ENCODE data around the gene CFAP299. TPM values are rescaled to one million over a fixed set of nuclear protein-coding genes. Genes with fewer than 3 reads are reported as not detected.

Gene CFAP299
- total and polyA plus RNA-seq, 2 donors (not counting 3 experiments of a cell fraction or from before 2014, with no cell fraction given): not detected

DNA sequence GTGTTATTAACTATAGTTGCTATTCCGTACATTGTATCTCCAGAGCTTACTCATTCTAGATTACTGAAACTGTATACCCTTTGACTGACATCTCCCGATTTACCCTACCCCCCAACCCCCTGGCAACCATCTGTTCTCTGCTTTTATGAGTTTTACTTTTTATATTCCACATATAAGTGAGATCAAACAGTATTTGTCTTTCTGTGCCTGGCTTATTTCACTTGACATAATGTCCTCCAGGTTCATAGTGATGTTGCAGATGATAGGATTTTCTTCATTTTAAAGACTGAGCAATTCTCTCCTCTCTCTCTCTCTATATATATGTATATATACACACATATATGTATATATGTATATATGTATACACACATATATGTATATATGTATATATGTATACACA lies 54.6 kb downstream of the CFAP299 start:
- Histone ChIP-seq H3K79me2 (ENCODE audit: control insufficient read depth, insufficient read depth, low read length) (no peaks in the 10 kb centered on the region), H3K9ac (replicated peaks; ENCODE audit: extremely low read depth, insufficient read depth, low read length) (no peak overlapping the region), H3K36me3 (ENCODE audit: control insufficient read depth in 2 of 2, extremely low read depth in 1 of 2, insufficient read depth in 2 of 2, low read length in 2 of 2) (no peaks in the 10 kb centered on the region), H3K4me3 (replicated peaks in 1 of 3; ENCODE audit: insufficient read depth in 1 of 3, low read depth in 1 of 3, low read length in 3 of 3) (no peak overlapping the region), H3K9me1 (replicated peaks; ENCODE audit: control insufficient read depth, extremely low read depth, insufficient read depth, low read length) (no peaks in the 10 kb centered on the region), H3K4me1 (ENCODE audit: control insufficient read depth, extremely low read depth, insufficient read depth, low read length) (no peaks in the 10 kb centered on the region), H3K9me3 (replicated peaks; ENCODE audit: control insufficient read depth, insufficient read depth, low read length) (no peaks in the 10 kb centered on the region), H3K27me3 (ENCODE audit: control insufficient read depth in 2 of 2, insufficient read depth in 2 of 2, low read length in 2 of 2) (no peaks in the 10 kb centered on the region), H4K20me1 (replicated peaks; ENCODE audit: control insufficient read depth, extremely low read depth, insufficient read depth, low read length) (no peaks in the 10 kb centered on the region), H3K27ac (ENCODE audit: insufficient read depth, low read depth, low read length) (no peak overlapping the region), H3K4me2 (ENCODE audit: insufficient read depth, low read length) (no peak overlapping the region), H2AFZ (ENCODE audit: low read depth, low read length) (no peak overlapping the region)
- dilution Hi-C loops (cut with MboI; ENCODE audit: extremely low pct_ligation_motif_present, low sequenced_read_pairs) (no loop called here), intact Hi-C loops (cut with micrococcal nuclease) (no loop called here)
- FAIRE-seq (no peak), DNase-seq (ENCODE audit: low read depth, low spot score) (no peak)
- no TSS peak for BruUV-seq (replicated peaks)
- ChIA-PET POLR2A (no interaction called here), CTCF (no interaction called here)
- no peak for TF ChIP-seq FOS (IDR thresholded peaks at IDR 0.05; ENCODE audit: borderline replicate concordance, insufficient read depth, low read length)
- TF ChIP-seq POLR2AphosphoS5 (IDR thresholded peaks at IDR 0.05; ENCODE audit: insufficient read depth, low read depth, low read length): no peak
- TF ChIP-seq JUN (IDR thresholded peaks at IDR 0.05; ENCODE audit: borderline replicate concordance, insufficient read depth, insufficient read length, low read depth): no peak
- TF ChIP-seq GATA2 (IDR thresholded peaks at IDR 0.05; ENCODE audit: insufficient read depth, insufficient read length, low read depth, low read length): no peak
- TF ChIP-seq, protein P1, sequence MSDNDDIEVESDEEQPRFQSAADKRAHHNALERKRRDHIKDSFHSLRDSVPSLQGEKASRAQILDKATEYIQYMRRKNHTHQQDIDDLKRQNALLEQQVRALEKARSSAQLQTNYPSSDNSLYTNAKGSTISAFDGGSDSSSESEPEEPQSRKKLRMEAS (IDR thresholded peaks at IDR 0.05; ENCODE audit: insufficient read depth, insufficient read length): no peak
- no peak for TF ChIP-seq POLR2A (IDR thresholded peaks at IDR 0.05; ENCODE audit: low read depth, low read length)

DNA sequence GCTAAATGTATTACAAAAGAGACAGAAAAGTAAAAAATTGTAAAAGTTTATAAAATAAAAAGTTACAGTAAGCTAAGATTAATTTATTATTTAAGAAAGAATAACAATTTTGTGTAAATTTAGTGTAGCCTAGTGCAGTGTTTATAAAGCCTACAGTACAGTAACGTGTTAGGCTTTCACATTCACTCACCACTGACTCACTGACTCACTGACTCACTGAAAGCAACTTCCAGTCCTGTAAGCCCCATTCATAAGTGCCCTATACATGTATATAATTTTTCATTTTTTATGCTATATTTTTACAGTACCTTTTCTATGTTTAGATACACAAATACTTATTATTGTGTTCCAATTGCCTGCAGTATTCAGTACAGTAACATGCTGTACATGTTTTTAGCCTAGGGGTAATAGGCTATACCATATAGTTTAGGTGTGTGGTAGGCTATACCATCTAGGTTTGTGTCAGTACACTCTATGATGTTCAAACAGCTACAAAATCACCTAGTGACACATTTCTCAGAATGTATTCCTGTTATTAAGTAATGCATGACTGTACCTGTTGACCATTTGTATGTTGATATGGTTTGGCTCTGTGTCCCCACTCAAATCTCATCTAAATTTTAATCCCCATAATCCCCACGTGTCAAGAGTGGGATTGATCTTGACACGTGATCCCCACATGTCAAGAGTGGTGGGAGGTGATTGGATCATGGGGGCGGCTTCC lies 57.9 kb downstream of the CFAP299 start:
- dilution Hi-C loops (cut with MboI; ENCODE audit: extremely low pct_ligation_motif_present, low sequenced_read_pairs) (no loop called here), intact Hi-C loops (cut with micrococcal nuclease) (no loop called here)
- ChIA-PET POLR2A (no interaction called here), CTCF (no interaction called here)
- no peaks in the 10 kb centered on the region for H3K9me3 ChIP-seq (replicated peaks; ENCODE audit: control insufficient read depth, insufficient read depth, low read length)
- no peak overlapping the region for H2AFZ ChIP-seq (ENCODE audit: low read depth, low read length)
- no peaks in the 10 kb centered on the region for H3K9me1 ChIP-seq (replicated peaks; ENCODE audit: control insufficient read depth, extremely low read depth, insufficient read depth, low read length)
- H4K20me1 ChIP-seq (replicated peaks; ENCODE audit: control insufficient read depth, extremely low read depth, insufficient read depth, low read length): no peaks in the 10 kb centered on the region
- no peak overlapping the region for H3K4me3 ChIP-seq (replicated peaks in 1 of 3; ENCODE audit: insufficient read depth in 1 of 3, low read depth in 1 of 3, low read length in 3 of 3)
- no peaks in the 10 kb centered on the region for H3K4me1 ChIP-seq (ENCODE audit: control insufficient read depth, extremely low read depth, insufficient read depth, low read length)
- no peak overlapping the region for H3K9ac ChIP-seq (replicated peaks; ENCODE audit: extremely low read depth, insufficient read depth, low read length)
- no peak overlapping the region for H3K4me2 ChIP-seq (ENCODE audit: insufficient read depth, low read length)
- no peaks in the 10 kb centered on the region for H3K36me3 ChIP-seq (ENCODE audit: control insufficient read depth in 2 of 2, extremely low read depth in 1 of 2, insufficient read depth in 2 of 2, low read length in 2 of 2)
- TF ChIP-seq, protein P1 (IDR thresholded peaks at IDR 0.05; ENCODE audit: insufficient read depth, insufficient read length): no peak
- TF ChIP-seq, protein P2, sequence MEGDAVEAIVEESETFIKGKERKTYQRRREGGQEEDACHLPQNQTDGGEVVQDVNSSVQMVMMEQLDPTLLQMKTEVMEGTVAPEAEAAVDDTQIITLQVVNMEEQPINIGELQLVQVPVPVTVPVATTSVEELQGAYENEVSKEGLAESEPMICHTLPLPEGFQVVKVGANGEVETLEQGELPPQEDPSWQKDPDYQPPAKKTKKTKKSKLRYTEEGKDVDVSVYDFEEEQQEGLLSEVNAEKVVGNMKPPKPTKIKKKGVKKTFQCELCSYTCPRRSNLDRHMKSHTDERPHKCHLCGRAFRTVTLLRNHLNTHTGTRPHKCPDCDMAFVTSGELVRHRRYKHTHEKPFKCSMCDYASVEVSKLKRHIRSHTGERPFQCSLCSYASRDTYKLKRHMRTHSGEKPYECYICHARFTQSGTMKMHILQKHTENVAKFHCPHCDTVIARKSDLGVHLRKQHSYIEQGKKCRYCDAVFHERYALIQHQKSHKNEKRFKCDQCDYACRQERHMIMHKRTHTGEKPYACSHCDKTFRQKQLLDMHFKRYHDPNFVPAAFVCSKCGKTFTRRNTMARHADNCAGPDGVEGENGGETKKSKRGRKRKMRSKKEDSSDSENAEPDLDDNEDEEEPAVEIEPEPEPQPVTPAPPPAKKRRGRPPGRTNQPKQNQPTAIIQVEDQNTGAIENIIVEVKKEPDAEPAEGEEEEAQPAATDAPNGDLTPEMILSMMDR (IDR thresholded peaks at IDR 0.05; ENCODE audit: extremely low read depth in 1 of 2, insufficient read depth in 1 of 2, low read depth in 1 of 2, low read length in 2 of 2): no peak
- TF ChIP-seq FOS (IDR thresholded peaks at IDR 0.05; ENCODE audit: borderline replicate concordance, insufficient read depth, low read length): peak; percentile 38
- H3K27ac ChIP-seq (ENCODE audit: insufficient read depth, low read depth, low read length): no peak overlapping the region
- H3K27me3 ChIP-seq (ENCODE audit: control insufficient read depth in 2 of 2, insufficient read depth in 2 of 2, low read length in 2 of 2): no peaks in the 10 kb centered on the region
- FAIRE-seq (no peak), DNase-seq (ENCODE audit: low read depth, low spot score) (no peak)
- H3K79me2 ChIP-seq (ENCODE audit: control insufficient read depth, insufficient read depth, low read length): no peaks in the 10 kb centered on the region
- BruUV-seq (replicated peaks): no TSS peak

Data from endothelial cell of umbilical vein (primary cell).